ENCODE data around the gene CALM1.

CALM1 gene

GRCh38 chr14:90419200-90419599 is 22.4 kb downstream of the CALM1 start:
- Histone ChIP-seq H3K4me1 (ENCODE audit: control insufficient read depth, insufficient read depth, low read length) (peaks cover 8% of the 10 kb centered on the region), H3K9ac (ENCODE audit: low read depth, low read length) (no peak overlapping the region), H3K27me3 (ENCODE audit: control insufficient read depth, insufficient read depth, low read length) (no peaks in the 10 kb centered on the region), H3K9me3 (replicated peaks; ENCODE audit: low read length) (no peaks in the 10 kb centered on the region), H3K36me3 (ENCODE audit: insufficient read depth, low read length) (no peaks in the 10 kb centered on the region), H3K4me3 (ENCODE audit: low read length) (no peak overlapping the region), H3K4me2 (ENCODE audit: low read length) (no peak overlapping the region)

GRCh38 chr14:90421001-90421631 is 24.3 kb downstream of the CALM1 start:
- Histone ChIP-seq H3K4me3 (ENCODE audit: low read length) (no peak overlapping the region), H3K4me1 (ENCODE audit: control insufficient read depth, insufficient read depth, low read length) (peaks cover 8% of the 10 kb centered on the region), H3K36me3 (ENCODE audit: insufficient read depth, low read length) (no peaks in the 10 kb centered on the region), H3K9me3 (replicated peaks; ENCODE audit: low read length) (no peaks in the 10 kb centered on the region), H3K4me2 (ENCODE audit: low read length) (no peak overlapping the region), H3K9ac (ENCODE audit: low read depth, low read length) (no peak overlapping the region), H3K27me3 (ENCODE audit: control insufficient read depth, insufficient read depth, low read length) (no peaks in the 10 kb centered on the region)

- no peaks in the 10 kb centered on the region for H3K36me3 ChIP-seq (ENCODE audit: insufficient read depth, low read length)
- peaks cover 8% of the 10 kb centered on the region for H3K4me1 ChIP-seq (ENCODE audit: control insufficient read depth, insufficient read depth, low read length)
- H3K9ac ChIP-seq (ENCODE audit: low read depth, low read length): no peak overlapping the region
- H3K4me2 ChIP-seq (ENCODE audit: low read length): no peak overlapping the region
- H3K27me3 ChIP-seq (ENCODE audit: control insufficient read depth, insufficient read depth, low read length): no peaks in the 10 kb centered on the region
- H3K4me3 ChIP-seq (ENCODE audit: low read length): no peak overlapping the region
- H3K9me3 ChIP-seq (replicated peaks; ENCODE audit: low read length): no peaks in the 10 kb centered on the region
These were observed 24.8 kb downstream of the CALM1 start for GRCh38 chr14:90421632-90422020.

- no peak overlapping the region for H3K4me3 ChIP-seq (ENCODE audit: low read length)
- H3K36me3 ChIP-seq (ENCODE audit: insufficient read depth, low read length): no peaks in the 10 kb centered on the region
- H3K9ac ChIP-seq (ENCODE audit: low read depth, low read length): no peak overlapping the region
- H3K9me3 ChIP-seq (replicated peaks; ENCODE audit: low read length): no peaks in the 10 kb centered on the region
- H3K4me2 ChIP-seq (ENCODE audit: low read length): no peak overlapping the region
- peaks cover 8% of the 10 kb centered on the region for H3K4me1 ChIP-seq (ENCODE audit: control insufficient read depth, insufficient read depth, low read length)
- H3K27me3 ChIP-seq (ENCODE audit: control insufficient read depth, insufficient read depth, low read length): no peaks in the 10 kb centered on the region
These were observed 26.3 kb downstream of the CALM1 start for GRCh38 chr14:90423166-90423565.

GRCh38 chr14:90424075-90424474 is 27.2 kb downstream of the CALM1 start:
- Histone ChIP-seq H3K4me3 (ENCODE audit: low read length) (no peak overlapping the region), H3K27me3 (ENCODE audit: control insufficient read depth, insufficient read depth, low read length) (no peaks in the 10 kb centered on the region), H3K36me3 (ENCODE audit: insufficient read depth, low read length) (no peaks in the 10 kb centered on the region), H3K4me2 (ENCODE audit: low read length) (no peak overlapping the region), H3K9me3 (replicated peaks; ENCODE audit: low read length) (no peaks in the 10 kb centered on the region), H3K9ac (ENCODE audit: low read depth, low read length) (no peak overlapping the region), H3K4me1 (ENCODE audit: control insufficient read depth, insufficient read depth, low read length) (peaks cover 4% of the 10 kb centered on the region)

GRCh38 chr14:90424686-90425372 is 28.0 kb downstream of the CALM1 start:
- H3K4me1 ChIP-seq (ENCODE audit: control insufficient read depth, insufficient read depth, low read length): no peaks in the 10 kb centered on the region
- no peak overlapping the region for H3K4me3 ChIP-seq (ENCODE audit: low read length)
- H3K27me3 ChIP-seq (ENCODE audit: control insufficient read depth, insufficient read depth, low read length): no peaks in the 10 kb centered on the region
- H3K9ac ChIP-seq (ENCODE audit: low read depth, low read length): no peak overlapping the region
- H3K4me2 ChIP-seq (ENCODE audit: low read length): no peak overlapping the region
- H3K36me3 ChIP-seq (ENCODE audit: insufficient read depth, low read length): no peaks in the 10 kb centered on the region
- no peaks in the 10 kb centered on the region for H3K9me3 ChIP-seq (replicated peaks; ENCODE audit: low read length)

- no peak overlapping the region for H3K4me3 ChIP-seq (ENCODE audit: low read length)
- H3K27me3 ChIP-seq (ENCODE audit: control insufficient read depth, insufficient read depth, low read length): no peaks in the 10 kb centered on the region
- H3K9me3 ChIP-seq (replicated peaks; ENCODE audit: low read length): no peaks in the 10 kb centered on the region
- H3K9ac ChIP-seq (ENCODE audit: low read depth, low read length): no peak overlapping the region
- H3K4me2 ChIP-seq (ENCODE audit: low read length): no peak overlapping the region
- H3K36me3 ChIP-seq (ENCODE audit: insufficient read depth, low read length): no peaks in the 10 kb centered on the region
- no peaks in the 10 kb centered on the region for H3K4me1 ChIP-seq (ENCODE audit: control insufficient read depth, insufficient read depth, low read length)
These were observed 28.6 kb downstream of the CALM1 start for GRCh38 chr14:90425373-90425879.

GRCh38 chr14:90426031-90426540 is 29.3 kb downstream of the CALM1 start:
- no peaks in the 10 kb centered on the region for H3K27me3 ChIP-seq (ENCODE audit: control insufficient read depth, insufficient read depth, low read length)
- H3K4me3 ChIP-seq (ENCODE audit: low read length): no peak overlapping the region
- no peak overlapping the region for H3K4me2 ChIP-seq (ENCODE audit: low read length)
- H3K36me3 ChIP-seq (ENCODE audit: insufficient read depth, low read length): no peaks in the 10 kb centered on the region
- H3K9me3 ChIP-seq (replicated peaks; ENCODE audit: low read length): no peaks in the 10 kb centered on the region
- H3K4me1 ChIP-seq (ENCODE audit: control insufficient read depth, insufficient read depth, low read length): no peaks in the 10 kb centered on the region
- no peak overlapping the region for H3K9ac ChIP-seq (ENCODE audit: low read depth, low read length)

GRCh38 chr14:90426663-90427062 is 29.8 kb downstream of the CALM1 start:
- Histone ChIP-seq H3K36me3 (ENCODE audit: insufficient read depth, low read length) (no peaks in the 10 kb centered on the region), H3K4me2 (ENCODE audit: low read length) (no peak overlapping the region), H3K9ac (ENCODE audit: low read depth, low read length) (no peak overlapping the region), H3K4me1 (ENCODE audit: control insufficient read depth, insufficient read depth, low read length) (no peaks in the 10 kb centered on the region), H3K9me3 (replicated peaks; ENCODE audit: low read length) (no peaks in the 10 kb centered on the region), H3K27me3 (ENCODE audit: control insufficient read depth, insufficient read depth, low read length) (no peaks in the 10 kb centered on the region), H3K4me3 (ENCODE audit: low read length) (no peak overlapping the region)

- H3K4me1 ChIP-seq (ENCODE audit: control insufficient read depth, insufficient read depth, low read length): no peaks in the 10 kb centered on the region
- no peaks in the 10 kb centered on the region for H3K9me3 ChIP-seq (replicated peaks; ENCODE audit: low read length)
- H3K27me3 ChIP-seq (ENCODE audit: control insufficient read depth, insufficient read depth, low read length): peaks cover 7% of the 10 kb centered on the region
- H3K9ac ChIP-seq (ENCODE audit: low read depth, low read length): no peak overlapping the region
- no peak overlapping the region for H3K4me3 ChIP-seq (ENCODE audit: low read length)
- no peak overlapping the region for H3K4me2 ChIP-seq (ENCODE audit: low read length)
- H3K36me3 ChIP-seq (ENCODE audit: insufficient read depth, low read length): no peaks in the 10 kb centered on the region
These were observed 31.1 kb downstream of the CALM1 start for GRCh38 chr14:90427848-90428426.

- no peak overlapping the region for H3K9ac ChIP-seq (ENCODE audit: low read depth, low read length)
- H3K4me3 ChIP-seq (ENCODE audit: low read length): no peak overlapping the region
- no peak overlapping the region for H3K4me2 ChIP-seq (ENCODE audit: low read length)
- H3K27me3 ChIP-seq (ENCODE audit: control insufficient read depth, insufficient read depth, low read length): peaks cover 11% of the 10 kb centered on the region
- no peaks in the 10 kb centered on the region for H3K4me1 ChIP-seq (ENCODE audit: control insufficient read depth, insufficient read depth, low read length)
- H3K9me3 ChIP-seq (replicated peaks; ENCODE audit: low read length): no peaks in the 10 kb centered on the region
- H3K36me3 ChIP-seq (ENCODE audit: insufficient read depth, low read length): no peaks in the 10 kb centered on the region
These were observed 31.8 kb downstream of the CALM1 start for GRCh38 chr14:90428676-90429075.

Measured in skeletal muscle satellite cell (primary cell).